GM18508 (cell line): ENCODE measurements around the gene AGR2.

Source experiments
- ATAC-seq: cut with Tn5 transposase; IDR thresholded peaks from one replicate; pipeline ENCODE4 v1.9.1; 2021; ENCODE audit warnings: moderate number of reproducible peaks; ENCODE audit not compliant: insufficient read depth, unreplicated experiment

AGR2 gene

GRCh38 chr7:16744518-16745250 lies 60.1 kb downstream of the AGR2 start:
- ATAC-seq = no peak

- no peak for ATAC-seq
Observed at GRCh38 chr7:16743236-16743635, 61.6 kb downstream of the AGR2 start.

- ATAC-seq = no peak
Observed at GRCh38 chr7:16742547-16742946, 62.3 kb downstream of the AGR2 start.
